ENCODE data around the gene TBC1D13.
"Not testable (repeated sequence)": the region's sequence is repeated elsewhere in the genome, so short reads cannot be mapped to it uniquely, and the experiment has no call there.

TBC1D13 gene

GRCh38 chr9:128774804-128775203 is 12.2 kb upstream of the TBC1D13 start:
- no peak overlapping the region for H3K4me3 ChIP-seq (ENCODE audit: insufficient read depth, low read length, poor library complexity, severe bottlenecking)
- H3K9me2 ChIP-seq (replicated peaks; ENCODE audit: insufficient read depth, low read length): no peaks in the 10 kb centered on the region
- H3K9me3 ChIP-seq (ENCODE audit: insufficient read depth, low read length): no peaks in the 10 kb centered on the region
- no peaks in the 10 kb centered on the region for H4K20me1 ChIP-seq (ENCODE audit: low read depth, low read length)
- 0 out of 2 replicates have a peak, but pooled peaks cover 11% of the 10 kb centered on the region for H3F3A ChIP-seq (ENCODE audit: insufficient read depth)
- H3K27ac ChIP-seq (ENCODE audit: low read depth, low read length): no peak overlapping the region
- TF ChIP-seq CTCF (IDR thresholded peaks at IDR 0.05; ENCODE audit: insufficient read depth, low read length, poor library complexity, severe bottlenecking): no peak
- no peak for TF ChIP-seq EZH2phosphoT487 (conservative IDR thresholded peaks at IDR 0.05; ENCODE audit: low read length)
- H3K27me3 ChIP-seq (ENCODE audit: low read length): no peaks in the 10 kb centered on the region
- no peak overlapping the region for H3K4me2 ChIP-seq (ENCODE audit: low read depth, low read length, poor library complexity, severe bottlenecking)
- no peaks in the 10 kb centered on the region for H3K79me2 ChIP-seq (ENCODE audit: insufficient read depth, low read length)
- H2AFZ ChIP-seq (ENCODE audit: low read depth, low read length, severe bottlenecking): peak overlapping the region; percentile 54
- no peaks in the 10 kb centered on the region for H3K36me3 ChIP-seq (ENCODE audit: low read length)
- H3K9ac ChIP-seq (ENCODE audit: low read length): no peak overlapping the region

DNA sequence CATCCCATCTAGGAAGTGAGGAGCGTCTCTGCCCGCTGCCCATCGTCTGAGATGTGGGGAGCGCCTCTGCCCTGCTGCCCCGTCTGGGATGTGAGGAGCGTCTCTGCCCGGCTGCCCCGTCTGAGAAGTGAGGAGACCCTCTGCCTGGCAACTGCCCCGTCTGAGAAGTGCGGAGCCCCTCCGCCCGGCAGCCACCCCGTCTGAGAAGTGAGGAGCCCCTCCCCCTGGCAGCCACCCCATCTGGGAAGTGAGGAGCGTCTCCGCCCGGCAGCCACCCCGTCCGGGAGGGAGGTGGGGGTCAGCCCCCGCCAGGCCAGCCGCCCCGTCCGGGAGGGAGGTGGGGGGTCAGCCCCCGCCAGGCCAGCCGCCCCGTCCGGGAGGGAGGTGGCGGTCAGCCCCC is 7.0 kb upstream of the TBC1D13 start:
- H2AFZ ChIP-seq (ENCODE audit: low read depth, low read length, severe bottlenecking); H3K27me3 ChIP-seq (ENCODE audit: low read length); H3K9me3 ChIP-seq (ENCODE audit: insufficient read depth, low read length); H3K9ac ChIP-seq (ENCODE audit: low read length); H3K4me2 ChIP-seq (ENCODE audit: low read depth, low read length, poor library complexity, severe bottlenecking); H3K36me3 ChIP-seq (ENCODE audit: low read length); H4K20me1 ChIP-seq (ENCODE audit: low read depth, low read length); H3K27ac ChIP-seq (ENCODE audit: low read depth, low read length); H3K79me2 ChIP-seq (ENCODE audit: insufficient read depth, low read length); H3K9me2 ChIP-seq (replicated peaks; ENCODE audit: insufficient read depth, low read length); H3K4me3 ChIP-seq (ENCODE audit: insufficient read depth, low read length, poor library complexity, severe bottlenecking): not testable (repeated sequence)
- H3F3A ChIP-seq (ENCODE audit: insufficient read depth): peaks cover 11% of the 10 kb centered on the region; the same call in 1 of the 2 replicates

DNA sequence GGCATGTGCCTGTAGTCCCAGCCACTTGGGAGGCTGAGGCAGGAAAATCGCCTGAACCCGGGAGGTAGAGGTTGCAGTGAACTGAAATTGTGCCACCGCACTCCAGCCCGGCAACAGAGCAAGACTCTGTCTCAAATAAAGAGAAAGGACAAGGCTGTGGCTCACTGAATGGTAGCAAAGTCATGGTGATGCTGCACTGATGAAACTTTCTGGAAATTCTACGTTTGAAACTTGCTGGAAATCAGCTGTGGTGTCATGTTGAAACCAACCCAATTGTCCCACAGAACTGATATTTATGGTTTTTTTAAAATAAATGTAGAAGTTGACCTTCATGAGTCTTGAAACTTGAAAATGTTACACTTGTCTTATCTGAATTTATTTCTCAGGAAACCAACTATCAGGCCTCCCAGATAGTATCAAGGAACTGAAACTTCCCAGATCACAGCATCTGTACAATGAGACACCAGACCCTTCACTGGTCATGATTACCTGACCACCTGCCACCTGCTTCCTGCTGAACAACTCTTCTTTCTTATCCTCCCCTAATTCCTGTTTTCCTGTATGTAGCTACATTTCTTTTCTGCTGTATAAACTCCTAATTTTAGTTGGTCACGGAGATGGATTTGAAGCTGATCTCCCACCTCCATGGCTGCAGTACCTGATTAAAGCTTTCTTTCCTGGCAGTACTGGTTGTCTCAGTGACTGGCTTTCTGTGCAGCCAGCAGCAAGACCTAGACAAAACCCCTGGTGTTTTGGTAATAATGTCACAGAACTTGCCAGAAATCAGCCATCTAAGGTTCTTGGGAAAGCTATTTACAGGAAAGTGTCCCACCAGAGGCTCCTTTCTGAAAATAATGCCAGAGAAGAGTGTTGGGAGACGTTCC is 5.6 kb upstream of the TBC1D13 start:
- H3K4me2 ChIP-seq (ENCODE audit: low read depth, low read length, poor library complexity, severe bottlenecking): no peak overlapping the region

More for the DNA sequence above, 5.6 kb upstream of the TBC1D13 start:
- Histone ChIP-seq H3K9ac (ENCODE audit: low read length) (no peak overlapping the region), H3K9me3 (ENCODE audit: insufficient read depth, low read length) (peaks cover 7% of the 10 kb centered on the region; the same call in 1 of the 2 replicates), H3K4me3 (ENCODE audit: insufficient read depth, low read length, poor library complexity, severe bottlenecking) (no peak overlapping the region), H3K79me2 (ENCODE audit: insufficient read depth, low read length) (no peaks in the 10 kb centered on the region), H4K20me1 (ENCODE audit: low read depth, low read length) (no peaks in the 10 kb centered on the region), H3K27ac (ENCODE audit: low read depth, low read length) (peak overlapping the region; percentile 51), H3F3A (ENCODE audit: insufficient read depth) (peaks cover 11% of the 10 kb centered on the region; the same call in 1 of the 2 replicates), H3K27me3 (ENCODE audit: low read length) (no peaks in the 10 kb centered on the region), H3K36me3 (ENCODE audit: low read length) (no peaks in the 10 kb centered on the region), H2AFZ (ENCODE audit: low read depth, low read length, severe bottlenecking) (peak overlapping the region; percentile 47), H3K9me2 (replicated peaks; ENCODE audit: insufficient read depth, low read length) (no peaks in the 10 kb centered on the region)
- no peak for TF ChIP-seq CTCF (IDR thresholded peaks at IDR 0.05; ENCODE audit: insufficient read depth, low read length, poor library complexity, severe bottlenecking)

Data from SU-DHL-6 (cell line).